ENCODE results near the gene ZNF532. TPM values are rescaled to one million over a fixed set of nuclear protein-coding genes. Genes with fewer than 3 reads are reported as not detected.

ZNF532 gene
- total RNA-seq, 1 donor from 2014 or later = 137 TPM

DNA sequence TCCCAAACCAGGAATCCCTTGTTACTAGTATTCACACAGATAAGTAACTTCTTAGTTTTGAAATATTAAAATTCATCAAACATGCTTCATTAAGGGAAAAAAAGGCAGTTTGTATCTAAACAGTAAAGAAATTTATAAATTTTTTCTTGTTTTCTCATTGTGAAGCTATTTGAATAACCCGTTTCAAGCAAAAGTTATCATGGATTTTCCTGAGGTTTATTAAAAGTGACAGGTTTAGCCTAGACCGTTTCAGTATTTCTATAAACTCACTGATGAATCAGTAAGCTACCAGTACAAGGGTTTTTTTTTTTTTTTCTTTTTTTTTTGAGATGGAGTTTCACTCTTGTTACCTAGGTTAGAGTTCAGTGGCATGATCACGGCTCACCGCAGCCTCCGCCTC lies 20.0 kb downstream of the ZNF532 start:
- DNase-seq (ENCODE audit: low spot score) = no peak
- Mint-ChIP-seq H3K4me3 (no peak overlapping the region), H3K9me3 (no peaks in the 10 kb centered on the region), H3K36me3 (peaks cover 40% of the 10 kb centered on the region), H3K4me1 (peaks cover 23% of the 10 kb centered on the region), H3K27ac (no peak overlapping the region), H3K27me3 (ENCODE audit: insufficient read depth, low read depth) (no peaks in the 10 kb centered on the region)
- Histone ChIP-seq H3K9me3 (ENCODE audit: low read depth) (no peaks in the 10 kb centered on the region), H3K4me3 (no peak overlapping the region), H2AFZ (replicated peaks) (no peak overlapping the region), H3K4me2 (no peak overlapping the region), H3F3A (ENCODE audit: low read depth) (peaks cover 12% of the 10 kb centered on the region), H3K79me2 (ENCODE audit: low read depth) (peaks cover 98% of the 10 kb centered on the region), H3K27me3 (no peaks in the 10 kb centered on the region), H3K36me3 (peaks cover 15% of the 10 kb centered on the region), H3K9ac (no peak overlapping the region), H3K27ac (no peak overlapping the region), H4K20me1 (ENCODE audit: low read depth) (peaks cover 88% of the 10 kb centered on the region), H3K4me1 (no peaks in the 10 kb centered on the region)
- TF ChIP-seq EZH2phosphoT487 (IDR thresholded peaks at IDR 0.05) (no peak), EZH2 (IDR thresholded peaks at IDR 0.05) (no peak)
- TF ChIP-seq, protein P1, sequence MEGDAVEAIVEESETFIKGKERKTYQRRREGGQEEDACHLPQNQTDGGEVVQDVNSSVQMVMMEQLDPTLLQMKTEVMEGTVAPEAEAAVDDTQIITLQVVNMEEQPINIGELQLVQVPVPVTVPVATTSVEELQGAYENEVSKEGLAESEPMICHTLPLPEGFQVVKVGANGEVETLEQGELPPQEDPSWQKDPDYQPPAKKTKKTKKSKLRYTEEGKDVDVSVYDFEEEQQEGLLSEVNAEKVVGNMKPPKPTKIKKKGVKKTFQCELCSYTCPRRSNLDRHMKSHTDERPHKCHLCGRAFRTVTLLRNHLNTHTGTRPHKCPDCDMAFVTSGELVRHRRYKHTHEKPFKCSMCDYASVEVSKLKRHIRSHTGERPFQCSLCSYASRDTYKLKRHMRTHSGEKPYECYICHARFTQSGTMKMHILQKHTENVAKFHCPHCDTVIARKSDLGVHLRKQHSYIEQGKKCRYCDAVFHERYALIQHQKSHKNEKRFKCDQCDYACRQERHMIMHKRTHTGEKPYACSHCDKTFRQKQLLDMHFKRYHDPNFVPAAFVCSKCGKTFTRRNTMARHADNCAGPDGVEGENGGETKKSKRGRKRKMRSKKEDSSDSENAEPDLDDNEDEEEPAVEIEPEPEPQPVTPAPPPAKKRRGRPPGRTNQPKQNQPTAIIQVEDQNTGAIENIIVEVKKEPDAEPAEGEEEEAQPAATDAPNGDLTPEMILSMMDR (IDR thresholded peaks at IDR 0.05) = no peak

DNA sequence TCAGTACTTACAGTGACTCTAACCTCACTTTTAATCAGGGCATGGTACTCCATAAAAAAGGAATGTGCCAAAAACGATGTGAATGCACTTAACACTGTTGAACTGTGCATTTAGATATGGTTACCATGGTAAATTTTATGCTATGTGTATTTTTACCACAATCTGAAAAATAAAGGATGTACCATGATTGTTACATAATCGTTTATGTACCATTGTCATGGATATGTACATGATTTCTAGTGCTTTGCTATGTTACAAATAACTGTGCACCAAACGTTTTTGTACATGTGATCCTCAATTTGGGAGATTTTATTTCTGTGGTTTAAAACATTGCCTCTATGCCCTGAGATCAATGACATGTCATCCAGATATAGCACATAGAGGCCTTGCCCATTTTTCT lies 21.8 kb downstream of the ZNF532 start:
- Histone ChIP-seq H3F3A (ENCODE audit: low read depth) (peaks cover 12% of the 10 kb centered on the region), H3K9ac (no peak overlapping the region), H2AFZ (replicated peaks) (no peak overlapping the region), H3K9me3 (ENCODE audit: low read depth) (no peaks in the 10 kb centered on the region), H3K4me3 (no peak overlapping the region), H3K4me2 (no peak overlapping the region), H3K27me3 (no peaks in the 10 kb centered on the region), H3K27ac (peak overlapping the region; percentile 20), H3K4me1 (no peaks in the 10 kb centered on the region), H4K20me1 (ENCODE audit: low read depth) (peaks cover 83% of the 10 kb centered on the region), H3K36me3 (peaks cover 15% of the 10 kb centered on the region), H3K79me2 (ENCODE audit: low read depth) (peaks cover 98% of the 10 kb centered on the region)
- Mint-ChIP-seq H3K27me3 (ENCODE audit: insufficient read depth, low read depth) (no peaks in the 10 kb centered on the region), H3K9me3 (no peaks in the 10 kb centered on the region), H3K27ac (no peak overlapping the region), H3K36me3 (peaks cover 44% of the 10 kb centered on the region), H3K4me1 (peaks cover 16% of the 10 kb centered on the region), H3K4me3 (no peak overlapping the region)
- no peak for TF ChIP-seq EZH2phosphoT487 (IDR thresholded peaks at IDR 0.05)
- TF ChIP-seq, protein P1 (IDR thresholded peaks at IDR 0.05) = no peak
- TF ChIP-seq EZH2 (IDR thresholded peaks at IDR 0.05) = no peak
- DNase-seq (ENCODE audit: low spot score) = no peak

DNA sequence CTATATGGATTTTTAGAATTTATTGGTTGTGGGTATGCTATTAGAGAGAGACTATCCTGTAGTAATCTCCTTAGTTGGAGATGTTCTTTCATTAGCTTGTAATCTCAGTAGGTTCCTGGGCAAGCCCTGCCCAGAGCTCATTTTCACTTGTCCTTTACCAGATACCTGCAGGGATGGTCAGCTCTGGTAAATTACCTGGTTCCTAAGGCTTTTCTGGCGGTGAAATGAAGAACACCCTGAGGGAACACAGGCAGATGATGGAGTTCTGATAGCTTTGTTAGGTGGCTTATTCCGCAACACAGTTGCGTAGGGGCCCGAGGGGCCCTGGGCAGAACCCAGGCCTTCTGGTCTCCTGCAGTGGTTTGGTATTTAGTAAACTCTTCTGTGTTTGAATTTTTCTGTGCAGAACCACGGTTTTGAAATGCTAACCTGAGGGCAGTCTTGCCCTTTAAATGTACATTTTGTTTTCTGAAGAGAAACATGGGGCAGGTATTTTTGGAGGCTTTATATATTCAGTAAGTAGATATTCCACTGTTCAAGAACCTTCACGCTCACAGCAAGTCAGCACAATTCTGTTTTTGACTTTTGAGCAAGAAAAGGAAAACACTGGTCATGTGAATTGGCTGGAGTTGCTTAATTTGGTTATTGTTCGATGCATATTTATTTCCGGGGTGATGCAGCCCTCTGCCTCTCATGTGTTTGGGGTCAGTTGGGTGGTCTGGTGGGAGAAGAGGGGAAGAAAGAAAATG lies 22.4 kb downstream of the ZNF532 start:
- Histone ChIP-seq H3K4me2 (no peak overlapping the region), H3K4me3 (no peak overlapping the region), H3K9ac (no peak overlapping the region), H2AFZ (replicated peaks) (no peak overlapping the region), H3K36me3 (peaks cover 15% of the 10 kb centered on the region), H3K27me3 (no peaks in the 10 kb centered on the region), H4K20me1 (ENCODE audit: low read depth) (peaks cover 83% of the 10 kb centered on the region), H3K79me2 (ENCODE audit: low read depth) (peaks cover 98% of the 10 kb centered on the region), H3K9me3 (ENCODE audit: low read depth) (no peaks in the 10 kb centered on the region), H3K27ac (peak overlapping the region; percentile 20), H3F3A (ENCODE audit: low read depth) (peaks cover 12% of the 10 kb centered on the region), H3K4me1 (no peaks in the 10 kb centered on the region)
- H3K36me3 Mint-ChIP-seq = peaks cover 44% of the 10 kb centered on the region
- H3K4me3 Mint-ChIP-seq = no peak overlapping the region
- DNase-seq (ENCODE audit: low spot score) = no peak
- no peak for TF ChIP-seq EZH2phosphoT487 (IDR thresholded peaks at IDR 0.05)
- TF ChIP-seq, protein P1 (IDR thresholded peaks at IDR 0.05) = no peak
- TF ChIP-seq EZH2 (IDR thresholded peaks at IDR 0.05) = no peak
- H3K27me3 Mint-ChIP-seq (ENCODE audit: insufficient read depth, low read depth) = no peaks in the 10 kb centered on the region
- peak overlapping the region; percentile 33 for H3K27ac Mint-ChIP-seq
- H3K9me3 Mint-ChIP-seq = no peaks in the 10 kb centered on the region
- peaks cover 17% of the 10 kb centered on the region for H3K4me1 Mint-ChIP-seq
